Stimulated activated naive CD4-positive, alpha-beta T cell treated with Interleukin-2 at 50 U/mL for 16 hours (primary cell): ENCODE data around the gene SLC10A4.

Source experiments
- DNase-seq: peaks from one replicate; lab custom pipeline; 2025; lab: John Stamatoyannopoulos, UW

The SLC10A4 gene

GRCh38 chr4:48490012-48490679, 7.0 kb downstream of the SLC10A4 start, which contains the start of gene ZAR1:
Gene ZAR1, plus strand, starts transcription at chr4:48490252. Its CDS starts 40 bp downstream, at chr4:48490292.
- DNase-seq = no peak

GRCh38 chr4:48490680-48491513, 7.8 kb downstream of the SLC10A4 start:
- no peak for DNase-seq

- DNase-seq = no peak
These were observed 8.5 kb downstream of the SLC10A4 start for GRCh38 chr4:48491514-48492176.

- no peak for DNase-seq
These were observed 10.4 kb downstream of the SLC10A4 start for GRCh38 chr4:48493452-48494100.

- DNase-seq = no peak
These were observed 12.8 kb downstream of the SLC10A4 start for GRCh38 chr4:48495941-48496340.

- no peak for DNase-seq
These were observed 15.8 kb downstream of the SLC10A4 start for GRCh38 chr4:48498895-48499294.

- no peak for DNase-seq
These were observed 16.5 kb downstream of the SLC10A4 start for GRCh38 chr4:48499551-48500066.

- no peak for DNase-seq
These were observed 20.3 kb downstream of the SLC10A4 start for GRCh38 chr4:48503233-48504025.

GRCh38 chr4:48504026-48504330, 20.8 kb downstream of the SLC10A4 start:
- DNase-seq = no peak

GRCh38 chr4:48504352-48504751, 21.2 kb downstream of the SLC10A4 start:
- DNase-seq = no peak

GRCh38 chr4:48506716-48507115, 23.6 kb downstream of the SLC10A4 start:
- DNase-seq = no peak

- no peak for DNase-seq
These were observed 26.4 kb downstream of the SLC10A4 start for GRCh38 chr4:48509543-48509942.

GRCh38 chr4:48518143-48518542, 35.0 kb downstream of the SLC10A4 start:
- DNase-seq = no peak

- no peak for DNase-seq
These were observed 43.3 kb downstream of the SLC10A4 start for GRCh38 chr4:48526406-48526805.

GRCh38 chr4:48538358-48538757, 55.2 kb downstream of the SLC10A4 start:
- DNase-seq = no peak
